Upper lobe of left lung (tissue), 4 donors: Measurements from ENCODE around the gene ZNF648.

ENCODE experiments used
- CTCF ChIP-seq, 6 experiments: fragments of 450-650 bp in 4 of 6; fragments of 200-600 bp in 2 of 6; sonication (generic) in 2 of 6; IDR thresholded peaks; one replicate each; pipeline ENCODE4 v1.5.1; 2016 to 2019; ENCODE audit warnings: antibody characterized with exemption in 6 of 6
- EP300 ChIP-seq, 4 donors: sonication (generic); formaldehyde crosslinking; IDR thresholded peaks; one replicate each; pipeline ENCODE4 v1.5.1; 2017; ENCODE audit warnings: antibody characterized with exemption in 4 of 4, control low read depth in 2 of 4
- POLR2A ChIP-seq, 4 donors: fragments of 450-650 bp; IDR thresholded peaks; one replicate each; pipeline ENCODE4 v1.5.1; 2016 to 2017; ENCODE audit warnings: antibody characterized with exemption in 4 of 4, mild to moderate bottlenecking in 2 of 4
- POLR2AphosphoS5 ChIP-seq, 2 donors: sonication (generic); formaldehyde crosslinking; IDR thresholded peaks; one replicate each; pipeline ENCODE4 v1.5.1; 2017; ENCODE audit warnings: antibody characterized with exemption in 2 of 2

DNA sequence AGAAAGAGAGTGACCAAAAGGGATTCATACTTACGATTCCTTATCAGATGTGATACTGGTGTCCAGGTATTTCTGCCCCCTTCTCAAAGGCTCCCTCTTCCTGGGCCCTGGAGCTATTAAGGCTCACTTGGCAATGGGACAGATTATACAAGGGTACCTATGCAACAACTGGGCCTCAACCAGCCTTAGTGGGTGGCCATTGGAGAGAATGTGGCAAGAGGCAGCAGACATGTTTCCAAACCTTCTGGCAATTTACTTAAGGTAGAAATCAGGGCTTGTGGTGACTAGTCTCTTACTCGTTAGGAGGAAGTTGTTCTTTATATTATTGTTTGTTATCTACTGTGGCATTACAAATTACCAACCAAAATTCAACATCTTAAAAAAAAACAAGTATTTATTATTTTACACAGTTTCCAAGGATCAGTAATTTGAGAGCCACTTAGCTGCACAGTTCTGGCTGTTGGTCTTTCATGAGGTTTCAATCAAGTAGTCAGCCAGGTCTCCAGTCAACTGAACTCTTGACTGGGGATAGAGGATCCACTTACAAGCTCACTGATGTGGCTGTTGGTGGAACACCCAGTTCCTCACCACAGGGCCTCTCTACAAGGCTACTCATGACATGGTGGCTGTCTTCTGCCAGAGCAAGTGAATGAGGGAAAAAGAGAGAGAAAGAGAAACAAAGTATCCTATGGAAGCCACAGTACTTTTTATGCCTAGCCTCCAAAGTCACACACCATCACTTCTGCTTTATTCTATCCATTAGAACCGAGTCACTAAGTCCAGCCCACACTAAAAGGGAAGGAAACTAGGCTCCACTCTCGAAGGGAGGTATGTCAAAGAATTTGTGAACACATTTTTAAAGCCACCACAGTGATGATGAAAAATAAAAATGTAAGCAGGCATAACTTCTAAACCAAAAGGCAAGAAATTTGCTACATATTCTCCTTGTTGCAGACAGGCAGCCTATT lies 10.7 kb downstream of the ZNF648 start:
- TF ChIP-seq CTCF (IDR thresholded peaks at IDR 0.05) (no peak), EP300 (IDR thresholded peaks at IDR 0.05) (no peak), POLR2A (IDR thresholded peaks at IDR 0.05) (no peak), POLR2AphosphoS5 (IDR thresholded peaks at IDR 0.05) (no peak)
